Measurements from ENCODE around the gene CDK5R1. TPM values are rescaled to one million over a fixed set of nuclear protein-coding genes. Genes with fewer than 3 reads are reported as not detected.

Gene CDK5R1
- total RNA-seq, 1 donor: 1.4 TPM

- DNase-seq (ENCODE audit: low read depth): peak; percentile 42
- TF ChIP-seq CTCF (IDR thresholded peaks at IDR 0.05; ENCODE audit: insufficient read depth, low read length): no peak
- H3K4me3 ChIP-seq (ENCODE audit: low read depth, low read length): peak overlapping the region; percentile 67
These were observed 587 bp upstream of the CDK5R1 start for GRCh38 chr17:32486111-32486700.

GRCh38 chr17:32487473-32488176, 832 bp downstream of the CDK5R1 start:
- H3K4me3 ChIP-seq (ENCODE audit: low read depth, low read length): peak overlapping the region; percentile 67
- no peak for TF ChIP-seq CTCF (IDR thresholded peaks at IDR 0.05; ENCODE audit: insufficient read depth, low read length)
- no peak for DNase-seq (ENCODE audit: low read depth)

GRCh38 chr17:32488177-32488542, 1.4 kb downstream of the CDK5R1 start:
- DNase-seq (ENCODE audit: low read depth): no peak
- H3K4me3 ChIP-seq (ENCODE audit: low read depth, low read length): no peak overlapping the region
- no peak for TF ChIP-seq CTCF (IDR thresholded peaks at IDR 0.05; ENCODE audit: insufficient read depth, low read length)

- no peak for TF ChIP-seq CTCF (IDR thresholded peaks at IDR 0.05; ENCODE audit: insufficient read depth, low read length)
- no peak for DNase-seq (ENCODE audit: low read depth)
- H3K4me3 ChIP-seq (ENCODE audit: low read depth, low read length): no peak overlapping the region
These were observed 1.9 kb downstream of the CDK5R1 start for GRCh38 chr17:32488604-32489180.

GRCh38 chr17:32489320-32490100, 2.7 kb downstream of the CDK5R1 start:
- no peak overlapping the region for H3K4me3 ChIP-seq (ENCODE audit: low read depth, low read length)
- no peak for DNase-seq (ENCODE audit: low read depth)
- no peak for TF ChIP-seq CTCF (IDR thresholded peaks at IDR 0.05; ENCODE audit: insufficient read depth, low read length)

- TF ChIP-seq CTCF (IDR thresholded peaks at IDR 0.05; ENCODE audit: insufficient read depth, low read length): no peak
- DNase-seq (ENCODE audit: low read depth): no peak
- no peak overlapping the region for H3K4me3 ChIP-seq (ENCODE audit: low read depth, low read length)
These were observed 3.3 kb downstream of the CDK5R1 start for GRCh38 chr17:32490101-32490482.

All from fibroblast of the aortic adventitia (primary cell).